Embryonic facial prominence (tissue), 1 donor: ENCODE measurements around the gene BPIFB6.

Source experiments
- DNase-seq: peaks from one replicate; pipeline ENCODE4 v3.0.0-alpha.2; 2016; ENCODE audit errors: extremely low spot score

Gene BPIFB6

DNA sequence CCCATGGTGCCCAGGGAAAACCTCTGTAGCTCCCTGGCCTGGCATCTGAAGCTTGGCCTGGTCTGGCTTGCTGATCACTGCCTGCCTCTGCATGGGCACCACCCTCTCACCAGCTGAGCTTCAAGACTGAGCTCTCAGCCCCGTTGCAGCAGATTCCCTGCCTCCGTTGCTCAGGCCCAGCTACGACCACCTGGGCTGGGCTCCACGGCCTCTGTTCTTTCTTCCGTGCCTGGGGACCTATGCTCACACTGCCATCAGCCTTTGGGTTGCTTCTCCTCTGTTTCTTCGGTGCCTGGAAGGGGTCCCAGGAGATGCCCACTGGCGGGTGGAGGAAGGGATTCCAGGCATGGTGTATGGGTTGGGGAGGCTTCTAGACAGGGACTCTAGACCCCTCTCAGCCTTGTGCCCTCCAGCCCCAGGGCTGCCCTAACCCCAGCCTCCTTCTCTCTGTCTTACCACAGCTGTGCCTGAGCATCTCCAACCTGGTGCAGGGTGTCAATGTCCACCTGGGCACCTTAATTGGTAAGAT, 14.8 kb upstream of the BPIFB6 start:
- no peak for DNase-seq

DNA sequence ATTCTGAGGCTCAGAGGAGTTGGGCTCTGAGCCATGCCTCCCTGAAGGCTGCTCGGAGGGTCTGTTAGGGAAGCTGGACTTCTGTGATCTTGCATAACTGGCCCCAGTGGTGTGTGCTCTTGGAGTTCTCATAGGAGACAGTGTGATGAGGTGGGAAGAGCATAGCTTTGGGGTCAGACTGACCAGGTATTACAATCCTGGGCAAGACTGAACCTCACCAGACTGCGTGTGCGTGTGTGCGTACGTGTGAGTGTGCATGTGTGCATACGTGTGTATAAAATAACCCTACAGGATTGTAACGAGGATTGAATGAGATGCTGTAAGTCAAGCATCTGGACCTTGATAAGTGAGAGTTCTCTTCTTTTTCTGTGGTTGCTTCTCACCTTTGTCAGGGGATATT, 13.9 kb upstream of the BPIFB6 start:
- no peak for DNase-seq

DNA sequence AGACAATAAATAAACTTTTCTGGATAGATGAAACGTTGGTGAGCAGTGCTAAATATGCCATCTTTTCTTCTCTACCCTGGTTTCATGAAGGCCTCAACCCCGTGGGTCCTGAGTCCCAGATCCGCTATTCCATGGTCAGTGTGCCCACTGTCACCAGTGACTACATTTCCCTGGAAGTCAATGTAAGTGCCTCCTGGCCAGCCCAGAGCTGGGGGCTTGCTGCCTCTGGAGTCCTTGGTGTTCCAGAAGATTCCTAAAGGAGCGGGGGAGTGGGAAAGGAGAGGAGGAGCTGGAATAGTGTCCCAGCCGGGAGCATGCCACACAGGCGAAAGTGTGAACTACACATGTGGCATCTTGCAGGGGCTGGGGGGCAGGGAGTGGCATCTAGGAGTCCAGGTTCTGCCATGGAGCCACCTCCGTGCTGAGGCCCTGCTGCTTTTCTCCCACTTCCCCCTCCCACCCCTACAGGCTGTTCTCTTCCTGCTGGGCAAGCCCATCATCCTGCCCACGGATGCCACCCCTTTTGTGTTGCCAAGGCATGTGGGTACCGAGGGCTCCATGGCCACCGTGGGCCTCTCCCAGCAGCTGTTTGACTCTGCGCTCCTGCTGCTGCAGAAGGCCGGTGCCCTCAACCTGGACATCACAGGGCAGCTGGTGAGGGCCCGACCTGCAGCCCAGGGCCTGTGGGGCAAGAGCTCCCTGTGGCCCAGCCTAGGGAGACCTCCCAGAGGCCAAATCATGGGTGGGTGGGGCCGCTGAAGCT, 13.1 kb upstream of the BPIFB6 start:
- no peak for DNase-seq

DNA sequence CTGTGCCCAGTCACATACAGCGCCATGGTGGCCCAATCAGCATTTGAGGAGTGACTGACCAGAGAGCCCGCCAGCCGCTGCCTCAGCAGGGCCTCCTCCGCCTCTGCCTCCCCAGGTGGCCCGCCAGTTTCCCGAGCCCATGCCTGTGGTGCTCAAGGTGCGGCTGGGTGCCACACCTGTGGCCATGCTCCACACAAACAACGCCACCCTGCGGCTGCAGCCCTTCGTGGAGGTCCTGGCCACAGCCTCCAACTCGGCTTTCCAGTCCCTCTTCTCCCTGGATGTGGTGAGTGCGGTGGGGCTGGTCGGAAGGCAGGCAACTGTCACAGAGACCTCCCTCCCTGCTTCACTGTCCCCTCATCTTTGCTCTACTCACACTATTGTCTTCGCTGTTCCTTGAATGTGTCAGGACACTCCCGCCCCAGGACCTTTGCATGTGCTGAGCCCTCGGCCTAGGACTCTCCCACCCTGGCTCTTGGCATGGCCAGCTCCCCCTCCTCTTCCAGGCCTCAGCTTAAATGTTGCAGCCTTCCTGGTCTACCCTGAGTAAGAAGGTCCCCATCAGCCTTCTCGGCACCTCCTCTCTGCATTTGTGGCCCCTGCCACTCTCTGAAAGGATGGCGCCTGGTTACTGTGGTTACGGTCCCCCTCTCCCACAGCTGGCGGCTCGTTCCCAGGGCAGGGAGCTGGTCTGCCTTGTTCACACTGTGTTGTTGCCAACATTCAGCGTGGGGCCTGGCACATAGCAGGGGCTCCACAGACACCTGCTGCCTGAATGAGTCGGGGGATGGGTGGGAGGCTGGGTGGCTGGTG, 11.8 kb upstream of the BPIFB6 start:
- DNase-seq: no peak

DNA sequence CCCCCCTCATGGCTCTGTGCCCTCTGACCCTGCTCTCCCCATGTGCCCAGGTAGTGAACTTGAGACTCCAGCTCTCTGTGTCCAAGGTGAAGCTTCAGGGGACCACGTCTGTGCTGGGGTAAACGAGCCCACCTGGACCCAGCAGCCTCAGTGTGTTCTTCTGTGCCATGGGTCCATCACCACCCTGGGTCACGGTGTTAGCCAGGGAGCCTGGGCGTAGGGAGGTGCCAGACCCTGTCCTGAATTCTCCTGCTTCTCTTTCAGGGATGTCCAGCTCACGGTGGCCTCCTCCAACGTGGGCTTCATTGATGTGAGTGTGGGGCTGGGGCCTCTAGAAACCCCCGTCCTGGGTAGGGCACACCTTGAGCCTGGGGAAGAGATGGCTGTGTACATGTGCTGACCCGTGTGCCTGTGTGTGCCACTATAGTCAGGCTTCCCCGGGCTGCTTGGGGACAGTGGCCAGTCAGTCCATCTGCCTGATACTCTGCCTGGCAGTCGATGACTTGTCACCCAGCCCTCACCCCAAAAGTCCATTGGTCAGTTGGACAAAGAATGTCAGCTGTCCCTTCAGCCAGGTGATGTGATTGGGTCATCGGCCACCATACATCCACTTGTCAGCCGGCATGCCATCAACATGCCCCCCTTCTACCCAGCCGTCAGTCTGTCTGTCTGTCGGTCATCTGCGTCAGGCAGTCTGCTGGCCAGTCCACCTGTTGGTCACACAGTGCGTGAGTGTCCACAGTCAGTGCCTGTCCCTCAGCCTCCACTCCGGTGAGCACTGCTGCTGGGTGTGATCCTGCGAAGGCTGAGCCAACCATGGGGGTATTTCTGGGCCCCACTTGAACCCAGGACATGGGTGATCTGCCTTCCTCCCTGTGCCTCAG, 10.9 kb upstream of the BPIFB6 start:
- DNase-seq: no peak

DNA sequence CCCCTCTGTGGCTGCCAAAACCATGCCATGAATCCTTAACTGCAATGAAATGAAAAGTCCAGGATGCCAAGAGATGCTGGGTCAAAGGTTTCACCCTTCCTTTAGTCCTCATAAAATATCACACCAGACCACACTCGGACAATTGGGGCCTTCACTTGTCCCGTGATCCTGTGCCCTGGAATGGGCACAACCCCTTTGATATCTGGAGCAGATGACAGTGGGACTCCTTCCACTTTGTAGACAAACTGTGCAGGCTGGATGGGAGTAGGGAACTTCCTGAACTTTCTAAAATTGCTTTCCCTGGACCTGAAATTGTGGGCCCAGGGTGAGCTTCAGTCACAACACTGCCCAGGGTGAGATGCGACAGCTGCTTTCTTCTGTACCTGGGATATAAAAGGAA, 9.6 kb upstream of the BPIFB6 start:
- no peak for DNase-seq

DNA sequence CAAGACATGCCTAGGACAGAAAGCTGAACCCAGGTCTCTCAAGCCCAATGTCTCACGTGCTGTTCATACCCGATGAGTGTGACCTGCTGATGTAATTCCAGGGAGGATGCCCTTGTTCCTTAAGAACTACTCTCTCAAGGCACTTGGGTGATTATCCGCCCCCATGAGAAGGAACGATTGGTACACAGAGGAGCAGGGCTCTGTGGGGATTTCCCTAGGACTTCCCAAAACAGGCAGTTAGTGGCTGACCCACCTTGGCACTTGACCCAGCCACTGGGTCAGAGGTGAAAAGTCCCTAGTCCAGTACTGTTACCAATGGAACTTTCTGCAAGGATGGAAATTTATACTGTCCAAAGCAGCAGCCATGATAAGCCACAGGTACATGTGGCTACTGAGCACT, 9.2 kb upstream of the BPIFB6 start:
- no peak for DNase-seq

DNA sequence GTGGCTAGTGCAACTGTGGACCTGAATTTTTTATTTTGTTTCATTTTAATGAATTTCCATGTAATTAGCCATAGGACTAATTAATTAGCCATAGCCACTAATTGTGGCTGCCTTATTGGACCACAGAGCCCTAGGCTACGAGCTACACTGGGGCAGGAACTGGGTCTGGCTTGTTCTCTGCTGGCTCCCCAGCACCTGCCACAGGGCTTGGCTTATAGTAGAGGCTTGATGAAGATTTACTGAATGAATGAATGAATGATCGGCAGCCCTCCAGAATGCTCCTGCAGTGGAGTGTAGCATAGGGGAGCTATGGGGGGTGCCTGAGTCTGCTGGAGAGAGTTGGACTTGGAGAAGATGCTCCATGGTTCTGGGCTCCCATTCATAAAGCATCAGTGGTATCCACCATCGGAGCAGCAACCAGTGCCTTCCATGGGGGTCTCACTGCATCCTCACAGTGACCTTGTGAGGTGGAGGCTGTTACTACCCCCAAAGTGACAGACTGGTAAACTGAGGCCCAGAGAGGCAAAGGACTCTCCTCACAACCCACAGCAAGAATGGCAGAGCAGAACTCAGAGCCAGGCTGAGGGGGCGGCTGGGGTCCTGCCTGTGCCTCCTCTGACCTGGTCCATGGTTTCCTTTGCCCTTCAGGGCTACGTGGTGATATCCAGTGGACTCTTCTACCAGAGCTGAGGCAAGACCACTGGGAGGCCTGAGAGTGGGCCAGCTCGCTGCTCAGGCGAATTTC, 8.6 kb upstream of the BPIFB6 start:
- no peak for DNase-seq

DNA sequence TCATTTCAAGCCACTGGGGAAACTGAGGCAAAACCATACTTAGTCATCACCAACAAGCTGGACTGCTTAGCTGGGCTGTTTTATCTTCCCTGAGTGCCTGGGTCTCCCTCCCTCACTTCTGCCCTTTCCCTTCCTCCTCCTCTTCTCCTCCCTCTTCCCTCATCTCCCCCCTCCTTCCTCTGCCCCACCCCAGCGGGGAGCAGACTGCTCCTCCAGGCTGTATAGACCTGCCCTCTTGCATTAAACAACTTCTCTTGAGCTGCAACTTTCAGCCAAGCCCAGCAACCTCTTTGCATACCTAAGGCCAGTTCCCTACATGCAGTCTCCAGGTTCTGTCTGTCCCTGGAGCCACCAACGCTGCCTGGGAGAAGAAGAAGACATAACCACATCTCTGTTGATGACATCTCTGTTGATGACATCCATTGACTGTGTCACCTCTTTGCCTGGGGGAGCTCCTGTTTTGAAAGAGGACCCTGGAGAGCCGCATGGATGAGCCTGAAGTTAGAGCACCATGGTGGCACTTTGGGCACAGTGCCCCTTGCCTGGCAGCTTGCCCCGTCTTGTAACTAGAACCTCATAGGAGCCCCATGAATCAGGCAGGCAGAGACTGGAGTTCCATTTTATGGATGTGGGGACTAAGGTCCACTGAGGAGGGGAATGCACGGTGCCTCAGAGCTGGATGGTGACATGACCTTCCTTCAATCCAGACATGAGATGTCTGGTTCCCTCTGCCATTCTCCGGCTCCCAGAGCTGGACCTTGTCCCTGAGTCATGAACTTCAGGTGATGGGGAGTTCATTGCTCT, 7.8 kb upstream of the BPIFB6 start:
- DNase-seq: no peak

DNA sequence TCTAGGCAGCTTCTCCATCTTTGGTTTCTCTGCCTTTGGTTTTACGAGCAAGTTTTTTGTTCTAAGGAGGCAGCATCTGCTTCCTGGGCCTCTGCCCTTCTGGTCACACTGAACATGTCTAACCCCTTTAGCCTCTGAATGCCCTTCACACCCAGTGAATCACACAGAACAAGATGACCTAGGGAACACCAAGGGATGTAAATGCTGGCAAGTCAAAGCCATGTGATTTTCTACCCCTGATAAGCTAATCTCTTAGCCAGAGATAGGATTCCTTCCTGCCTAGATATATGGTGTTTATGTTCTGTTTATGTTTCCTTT, 7.2 kb upstream of the BPIFB6 start:
- DNase-seq: no peak

DNA sequence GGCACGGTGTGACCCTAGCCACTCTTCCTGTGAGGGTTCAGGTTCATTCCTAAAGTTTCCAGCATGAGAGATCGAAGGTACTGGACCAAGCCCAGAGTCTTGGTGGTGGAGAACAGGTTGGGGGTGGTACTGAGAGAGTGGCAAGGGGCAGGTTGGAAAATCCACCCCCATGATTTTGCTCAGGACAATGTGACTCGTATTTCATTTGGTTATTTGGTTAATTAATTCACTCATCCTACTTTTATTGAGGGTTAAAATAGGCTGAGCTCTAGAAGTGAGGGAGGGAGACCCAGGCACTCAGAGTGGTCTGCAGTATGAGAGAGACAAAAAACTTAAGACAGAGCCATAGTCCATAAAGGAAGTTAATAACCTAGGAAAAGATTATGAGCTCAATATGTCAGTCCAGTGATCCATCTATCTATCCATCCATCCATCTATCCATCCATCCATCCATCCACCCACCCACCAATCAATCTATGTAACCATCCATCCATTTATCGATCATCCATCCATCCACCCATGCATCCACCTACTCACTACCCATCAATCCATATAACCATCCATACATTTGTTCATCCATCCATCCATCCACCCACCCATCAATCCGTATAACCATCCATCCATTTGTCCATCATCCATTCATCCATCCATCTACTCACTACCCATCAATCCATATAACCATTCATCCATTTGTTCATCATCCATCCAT, 6.7 kb upstream of the BPIFB6 start:
- DNase-seq: no peak

DNA sequence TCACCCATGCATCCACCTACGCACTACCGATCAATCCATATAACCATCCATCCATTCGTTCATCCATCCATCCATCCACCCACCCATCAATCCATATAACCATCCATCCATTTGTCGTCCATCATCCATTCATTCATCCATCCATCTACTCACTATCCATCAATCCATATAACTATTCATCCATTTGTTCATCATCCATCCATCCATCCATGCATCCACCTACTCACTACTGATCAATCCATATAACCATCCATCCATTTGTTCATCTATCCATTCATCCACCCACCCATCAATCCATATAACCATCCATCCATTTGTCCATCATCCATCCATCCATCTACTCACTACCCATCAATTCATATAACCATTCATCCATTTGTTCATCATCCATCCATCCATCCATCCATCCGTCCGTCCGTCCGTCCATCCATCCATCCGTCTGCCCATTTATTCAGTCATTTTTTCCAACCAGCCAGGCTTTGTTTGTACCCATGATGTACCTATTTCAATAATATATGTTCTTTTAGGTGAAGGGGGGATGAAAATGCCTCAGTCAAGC, 6.1 kb upstream of the BPIFB6 start:
- DNase-seq: no peak

DNA sequence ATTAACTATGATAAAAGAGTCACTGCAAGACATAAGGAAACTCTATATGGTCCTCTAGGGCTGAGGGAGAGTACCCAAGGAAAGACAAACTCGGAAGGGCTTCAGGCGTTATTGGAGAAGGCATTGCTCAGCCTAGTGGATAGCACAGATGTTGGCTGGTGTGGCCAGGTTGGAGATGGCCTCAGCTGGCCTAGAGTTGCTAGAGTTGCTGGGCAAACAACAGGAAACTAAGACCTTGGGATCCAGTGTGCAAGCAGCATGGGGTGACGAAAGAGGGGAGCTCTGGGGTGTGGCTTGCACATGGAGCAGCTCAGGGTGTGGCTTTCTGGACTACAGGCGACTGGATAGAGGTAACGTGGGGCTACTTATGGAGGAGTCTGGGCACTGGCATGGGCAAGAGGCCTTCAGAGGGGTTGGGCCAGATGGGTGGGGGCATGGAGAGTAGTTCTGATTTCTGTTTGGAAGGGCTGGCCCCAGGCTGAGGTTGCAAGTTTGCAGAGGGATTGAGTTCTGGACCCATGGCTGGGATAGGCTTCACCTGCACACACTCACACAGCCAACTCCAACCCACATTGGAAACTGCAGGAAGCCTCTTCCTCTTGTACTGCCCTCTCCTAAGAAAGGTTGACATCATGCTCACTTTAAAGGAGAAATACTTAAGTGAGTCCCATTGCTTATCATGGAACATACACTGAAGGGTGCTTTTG, 5.2 kb upstream of the BPIFB6 start:
- DNase-seq: no peak

DNA sequence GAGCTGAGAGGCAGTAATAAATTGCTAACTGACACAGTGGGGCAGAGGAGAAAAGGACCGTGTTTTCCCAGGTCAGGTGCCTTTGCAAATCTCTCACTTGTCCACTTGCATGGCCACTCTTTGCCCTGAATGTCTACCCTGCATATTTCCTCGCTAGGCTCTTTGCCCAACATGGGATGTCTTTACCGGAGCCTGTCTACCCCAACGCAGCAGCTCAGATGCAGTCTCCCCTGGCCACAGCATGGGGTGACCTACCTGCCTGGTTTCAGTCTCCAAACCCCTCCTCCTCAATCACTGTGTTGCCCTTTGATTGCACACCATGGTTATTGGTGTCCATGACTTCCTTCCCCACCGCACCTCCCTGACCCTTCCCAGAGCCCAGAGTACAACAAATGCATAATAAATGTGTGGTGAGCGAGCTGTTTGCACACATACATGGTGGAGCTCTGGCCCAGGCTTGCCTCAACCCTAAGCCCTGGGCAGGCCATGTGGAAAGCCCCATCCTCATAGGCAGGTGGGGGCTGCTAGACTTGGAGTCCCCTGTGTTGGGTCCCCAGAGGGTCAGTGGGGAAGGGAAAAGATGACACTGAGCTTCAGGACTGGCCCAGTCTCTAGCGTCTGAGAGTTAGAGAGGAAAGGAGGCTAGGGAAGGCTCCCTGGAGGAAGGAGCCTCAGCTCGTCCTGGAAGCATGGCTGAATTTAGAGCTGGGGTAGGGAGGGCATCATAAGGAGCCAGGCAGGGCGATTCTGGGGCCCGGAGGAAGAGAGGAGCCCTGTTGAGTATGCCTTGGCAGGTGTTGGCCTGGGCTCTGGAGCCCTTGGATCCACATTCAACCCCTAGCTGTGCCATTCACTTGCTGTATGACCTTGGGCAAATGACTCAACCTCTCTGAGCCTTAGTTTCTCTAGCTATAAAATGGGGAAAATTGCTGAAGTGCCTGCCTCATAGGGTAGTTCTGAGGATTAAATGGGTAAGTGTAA, 4.4 kb upstream of the BPIFB6 start:
- DNase-seq: no peak

DNA sequence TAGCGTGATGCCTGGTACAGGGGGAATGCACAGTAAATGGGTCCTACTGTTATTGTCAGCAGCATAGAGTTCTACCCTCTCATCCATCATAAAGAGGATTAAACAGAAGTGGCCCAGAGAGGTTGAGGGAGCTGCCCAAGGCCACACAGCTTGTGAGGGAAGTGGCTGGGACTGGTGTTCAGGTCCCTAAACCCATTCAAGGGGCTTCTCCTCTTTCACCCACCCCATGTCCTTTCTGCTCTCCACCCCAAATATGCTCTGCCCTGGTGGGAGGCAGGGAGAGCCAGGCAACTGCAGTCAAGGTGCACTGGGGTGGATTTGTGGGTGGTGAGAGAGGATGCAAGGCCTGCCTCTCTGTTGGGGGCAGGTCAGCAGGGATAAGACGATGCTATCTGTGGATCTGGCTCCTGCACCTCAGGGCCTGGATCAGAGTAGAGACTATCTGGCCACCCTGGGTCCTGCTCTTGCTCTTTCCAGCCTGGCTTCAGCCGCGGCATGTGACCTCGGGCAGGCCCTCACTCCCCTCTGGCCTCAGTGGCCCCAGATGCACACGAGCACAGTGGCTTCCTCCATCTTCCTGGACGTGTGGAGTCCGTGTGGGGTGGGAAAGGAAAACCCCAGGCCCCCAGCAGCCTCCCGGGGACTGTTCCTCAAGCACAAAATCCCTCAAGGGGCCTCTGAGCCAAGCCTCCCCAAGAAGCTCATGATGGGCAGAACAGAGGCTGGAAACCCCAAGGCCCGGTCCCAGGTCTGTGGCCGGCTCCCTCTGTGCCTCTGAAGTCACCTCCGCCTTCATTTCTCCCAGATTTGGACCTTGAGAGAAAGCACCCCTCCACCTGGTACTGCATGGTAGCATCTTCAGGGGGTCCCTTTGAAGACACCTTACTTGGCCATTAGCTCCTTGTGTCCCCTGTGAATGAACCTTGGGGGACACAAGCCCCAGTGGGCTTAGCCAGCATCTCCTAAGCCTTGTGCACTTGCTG, 3.4 kb upstream of the BPIFB6 start:
- DNase-seq: no peak

DNA sequence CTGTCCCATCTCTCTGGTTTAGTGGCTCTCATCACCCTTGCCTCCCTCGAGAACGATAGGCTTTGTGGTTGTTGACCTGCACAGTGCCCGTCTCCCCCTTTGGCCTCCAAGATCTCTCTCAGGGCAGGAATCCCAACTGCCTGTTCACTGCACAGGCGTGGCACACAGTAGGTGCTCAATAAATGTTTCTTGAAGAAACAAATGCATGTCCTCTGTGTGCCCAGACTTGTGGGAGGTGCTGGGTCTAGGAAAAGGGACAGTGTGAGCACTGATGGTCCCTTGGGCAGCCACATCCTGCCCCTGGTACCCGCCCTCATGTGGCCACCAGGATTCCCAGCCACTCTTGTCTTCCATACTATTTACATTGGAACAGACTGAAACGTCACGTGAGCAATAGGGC, 2.6 kb upstream of the BPIFB6 start:
- no peak for DNase-seq

DNA sequence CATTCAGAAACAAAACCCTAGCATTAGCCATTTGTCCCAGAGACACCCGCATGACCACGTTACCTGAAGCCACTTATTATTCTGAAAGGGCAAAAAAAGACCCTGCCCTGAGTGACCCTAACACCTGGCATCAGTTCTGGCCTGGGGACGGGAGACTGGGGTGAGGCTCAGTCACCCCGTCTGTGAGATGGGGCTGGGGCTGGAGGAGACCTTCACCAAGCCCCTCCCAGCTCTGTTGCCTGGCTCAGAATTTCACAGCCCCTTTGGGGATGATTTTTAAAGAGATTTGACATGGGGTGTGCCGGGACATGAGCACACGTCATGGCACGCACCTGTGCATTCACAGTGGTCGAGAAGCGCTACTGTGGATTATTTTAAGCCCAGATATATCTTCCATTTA, 1.4 kb upstream of the BPIFB6 start:
- DNase-seq: no peak
